GM12865 (cell line): ENCODE measurements around the gene DCTN3.

Source experiments
- DNase-seq: peaks from one replicate; pipeline ENCODE4 v3.0.0; 2010; ENCODE audit warnings: low read depth
- H3K4me3 ChIP-seq: 2 replicates; pipeline ENCODE4 v1.5.1; 2011; ENCODE audit warnings: mild to moderate bottlenecking, low read depth, low read length, control low read depth
- CTCF ChIP-seq: IDR thresholded peaks from 2 replicates; pipeline ENCODE4 v1.5.1; 2011; ENCODE audit warnings: low read length, control low read depth, low read depth, inconsistent platforms; ENCODE audit not compliant: insufficient read depth; ENCODE audit errors: missing control alignments

The DCTN3 gene

GRCh38 chr9:34659592-34660253, 39.4 kb upstream of the DCTN3 start:
- DNase-seq = peak; percentile 37
- H3K4me3 ChIP-seq = no peak overlapping the region
- no peak for TF ChIP-seq CTCF

- TF ChIP-seq CTCF = no peak
- DNase-seq = no peak
- no peak overlapping the region for H3K4me3 ChIP-seq
Observed at GRCh38 chr9:34658461-34658860, 38.2 kb upstream of the DCTN3 start.

GRCh38 chr9:34656992-34657391, 36.7 kb upstream of the DCTN3 start:
- no peak overlapping the region for H3K4me3 ChIP-seq
- DNase-seq = no peak
- no peak for TF ChIP-seq CTCF

- no peak for TF ChIP-seq CTCF
- no peak overlapping the region for H3K4me3 ChIP-seq
- DNase-seq = no peak
Observed at GRCh38 chr9:34655394-34655793, 35.1 kb upstream of the DCTN3 start.

- H3K4me3 ChIP-seq = no peak overlapping the region
- DNase-seq = no peak
- no peak for TF ChIP-seq CTCF
Observed at GRCh38 chr9:34654323-34655051, 34.2 kb upstream of the DCTN3 start.

GRCh38 chr9:34653151-34654072, 33.1 kb upstream of the DCTN3 start:
- no peak for DNase-seq
- no peak overlapping the region for H3K4me3 ChIP-seq
- no peak for TF ChIP-seq CTCF
